GM19397 (cell line): ENCODE results near the gene NPY5R.

ENCODE experiments used
- ATAC-seq: cut with Tn5 transposase; IDR thresholded peaks from one replicate; pipeline ENCODE4 v1.9.1; 2021; ENCODE audit warnings: mild to moderate bottlenecking, moderate library complexity; ENCODE audit not compliant: unreplicated experiment

NPY5R gene

DNA sequence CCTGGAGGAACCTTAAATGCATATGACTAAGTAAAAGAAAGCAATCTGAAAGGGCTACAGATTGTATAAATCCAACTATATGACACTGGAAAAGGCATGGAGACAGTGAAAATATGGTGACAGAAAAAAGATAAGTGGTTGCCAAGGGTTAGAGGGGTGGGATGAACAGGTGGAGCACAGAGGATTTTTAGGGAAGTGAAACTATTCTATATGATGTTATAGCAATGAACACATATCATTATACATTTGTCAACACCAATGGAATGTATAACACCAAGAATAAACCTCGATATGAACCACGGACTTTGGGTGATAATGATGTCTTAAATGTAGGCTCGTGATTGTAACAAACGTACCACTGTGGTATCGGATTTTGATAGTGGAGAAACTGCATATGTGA, 40.7 kb downstream of the NPY5R start:
- ATAC-seq: no peak

DNA sequence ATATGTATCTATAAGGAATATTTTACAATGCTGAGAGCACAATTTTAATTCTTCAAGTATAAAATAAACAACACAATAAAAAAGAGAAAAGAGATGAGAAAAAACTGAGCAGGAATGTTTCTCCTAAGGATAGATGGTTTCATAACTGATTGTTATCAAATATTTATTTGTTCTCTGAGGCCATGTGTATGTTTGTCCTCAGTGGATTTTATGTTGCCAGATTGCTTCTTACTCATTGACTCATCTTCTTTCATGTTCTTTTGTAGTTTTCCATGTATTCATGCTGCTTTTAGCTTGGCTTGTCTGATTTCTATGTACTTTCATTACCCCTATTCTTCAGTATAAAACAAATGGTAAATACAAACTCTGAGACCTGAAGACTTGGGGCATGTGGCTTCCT, 41.2 kb downstream of the NPY5R start:
- no peak for ATAC-seq

GRCh38 chr4:163385466-163385865, 41.8 kb downstream of the NPY5R start:
- no peak for ATAC-seq

- ATAC-seq: no peak
Measured at GRCh38 chr4:163391756-163392155, 48.1 kb downstream of the NPY5R start.

- no peak for ATAC-seq
Measured at GRCh38 chr4:163392328-163392727, 48.6 kb downstream of the NPY5R start.

GRCh38 chr4:163393471-163393870, 49.8 kb downstream of the NPY5R start:
- no peak for ATAC-seq

GRCh38 chr4:163395055-163395454, 51.4 kb downstream of the NPY5R start:
- ATAC-seq: no peak

DNA sequence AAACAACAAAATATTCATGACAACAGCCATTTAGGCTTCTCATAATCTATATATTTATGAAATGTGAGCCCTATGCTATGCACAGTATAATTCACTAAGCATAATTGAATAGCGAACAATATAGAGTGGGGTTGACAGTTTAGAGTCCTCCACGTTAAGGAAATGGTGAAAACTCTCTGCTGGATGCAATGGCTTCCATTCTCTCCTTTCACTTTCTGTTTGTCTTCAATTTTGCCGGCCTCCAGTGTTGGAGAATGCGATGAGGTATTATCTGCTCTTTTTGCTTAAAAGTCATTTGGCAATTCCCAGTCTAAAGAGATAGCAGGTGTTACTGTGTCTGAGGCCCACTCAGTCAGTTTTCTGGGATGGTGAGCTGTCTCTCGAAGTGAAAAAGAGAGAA, 52.1 kb downstream of the NPY5R start:
- no peak for ATAC-seq

- ATAC-seq: no peak
Measured at GRCh38 chr4:163398238-163398637, 54.5 kb downstream of the NPY5R start.

DNA sequence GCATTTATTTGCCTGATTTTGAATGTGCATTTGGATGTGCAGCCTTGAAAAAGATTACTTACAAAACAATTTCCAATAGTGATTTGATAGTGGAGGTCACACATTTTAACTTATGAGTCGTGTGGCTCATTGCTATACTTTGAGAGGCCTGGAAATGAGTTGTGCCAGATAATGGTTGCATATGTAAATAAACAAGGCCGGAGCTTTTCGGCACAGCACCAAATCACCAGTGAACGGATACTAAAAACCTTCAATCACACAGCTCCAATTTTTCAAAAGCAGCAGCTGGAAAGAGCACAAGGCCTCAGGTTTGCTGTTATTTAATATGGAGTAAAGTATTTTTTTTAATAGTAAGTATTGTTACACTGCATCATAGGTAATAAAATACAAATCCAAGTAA, 57.2 kb downstream of the NPY5R start:
- no peak for ATAC-seq
